GM12892 (cell line): ENCODE results near the gene MAGI2.

ENCODE experiments used
- POLR2A ChIP-seq: IDR thresholded peaks from 2 replicates; pipeline ENCODE4 v1.6.1; 2011; ENCODE audit warnings: low read depth, low read length, control low read depth
- POLR2AphosphoS5 ChIP-seq: IDR thresholded peaks from 2 replicates; pipeline ENCODE4 v1.6.1; 2011; ENCODE audit warnings: low read depth, low read length, control low read depth

DNA sequence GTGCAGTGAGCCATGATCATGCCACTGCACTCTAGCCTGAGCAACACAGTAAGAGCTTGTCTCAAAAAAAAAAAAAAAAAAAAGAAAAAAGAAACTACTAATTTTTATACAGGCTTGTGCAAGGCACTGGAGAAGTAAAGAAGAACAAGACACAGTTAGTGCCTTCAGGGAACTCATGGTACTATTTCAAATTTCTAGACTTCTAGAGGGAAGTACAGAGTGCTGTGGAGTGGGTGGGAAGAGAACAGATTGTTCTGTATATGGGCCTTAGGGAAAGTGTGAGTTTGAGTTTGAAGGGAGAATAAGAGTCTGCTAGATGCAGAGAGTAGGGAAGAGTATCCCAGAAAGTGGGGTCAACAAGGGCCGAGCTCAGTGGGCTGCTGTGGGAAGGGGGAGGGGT lies 1420.1 kb downstream of the MAGI2 start:
- TF ChIP-seq POLR2AphosphoS5 (no peak), POLR2A (no peak)
